H7 (cell line): Measurements from ENCODE around the gene APOLD1. TPM values are rescaled to one million over a fixed set of nuclear protein-coding genes. Genes with fewer than 3 reads are reported as not detected.
"Not testable (repeated sequence)": the region's sequence is repeated elsewhere in the genome, so short reads cannot be mapped to it uniquely, and the experiment has no call there.

Experiments
- DNase-seq: peaks from one replicate; pipeline ENCODE4 v3.0.0; 2012
- H3K27me3 ChIP-seq: 2 replicates; pipeline ENCODE4 v1.6.0; 2011; ENCODE audit warnings: mild to moderate bottlenecking, low read length; ENCODE audit not compliant: control insufficient read depth, insufficient read depth
- H3K36me3 ChIP-seq: replicated peaks from 2 replicates; pipeline ENCODE4 v1.5.1; 2011; ENCODE audit warnings: low read length; ENCODE audit not compliant: control insufficient read depth, insufficient read depth
- H3K4me3 ChIP-seq: 2 replicates; pipeline ENCODE4 v1.5.1; 2011; ENCODE audit warnings: low read depth, mild to moderate bottlenecking, control low read depth, low read length, moderate library complexity; ENCODE audit not compliant: insufficient read depth
- total RNA-seq: library from RNA; depleted of rRNA; stranded (reverse); fragments of >200 nt; shearing (Covaris generic); gene quantifications from 2 replicates; pipeline ENCODE4 v1.2.3, GENCODE V29; 2014; rRNA removed

APOLD1 gene
- total RNA-seq, 1 experiment from 2014 or later: 0.62 TPM

DNA sequence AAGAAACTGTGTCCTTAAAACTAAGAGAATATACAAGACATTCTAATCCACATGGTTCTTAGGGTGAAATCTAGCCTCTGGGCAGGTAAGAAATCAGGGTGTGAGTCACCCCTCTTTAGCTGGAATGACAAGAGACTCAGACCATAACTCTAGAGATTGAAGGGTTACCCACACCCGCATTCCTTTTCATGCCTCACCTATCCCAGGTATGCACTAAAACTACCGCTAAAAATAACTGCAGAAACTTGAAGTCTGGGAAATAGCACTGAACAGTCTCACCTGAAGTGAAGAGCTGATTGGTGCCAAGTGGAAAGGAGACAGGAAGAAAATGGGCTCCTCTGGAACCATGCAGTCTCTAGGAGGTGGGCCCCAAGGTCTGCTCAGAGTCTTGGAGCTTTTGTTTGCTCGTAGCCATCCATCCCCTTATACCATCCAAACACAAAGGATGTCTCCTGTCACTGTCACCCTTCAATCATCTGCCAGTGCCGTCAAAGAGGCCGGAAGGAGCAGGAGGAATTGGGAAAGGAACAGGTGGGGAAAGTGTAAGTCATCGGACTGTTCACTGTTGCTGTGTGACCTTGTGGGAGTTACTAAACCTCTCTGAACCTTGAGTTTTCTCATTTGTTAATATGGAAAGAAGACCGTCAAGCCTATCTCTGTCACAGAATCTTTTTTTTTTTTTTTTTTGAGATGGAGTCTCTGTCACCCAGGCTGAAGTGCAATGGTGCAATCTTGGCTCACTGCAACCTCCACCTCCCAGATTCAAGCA lies 50.1 kb downstream of the APOLD1 start:
- Histone ChIP-seq H3K4me3 (no peak overlapping the region), H3K36me3 (peaks cover 7% of the 10 kb centered on the region), H3K27me3 (no peaks in the 10 kb centered on the region)
- DNase-seq: no peak

- no peak for DNase-seq
- Histone ChIP-seq H3K4me3 (no peak overlapping the region), H3K36me3 (peaks cover 7% of the 10 kb centered on the region), H3K27me3 (no peaks in the 10 kb centered on the region)
Measured at GRCh38 chr12:12836571-12836970, 51.1 kb downstream of the APOLD1 start.

DNA sequence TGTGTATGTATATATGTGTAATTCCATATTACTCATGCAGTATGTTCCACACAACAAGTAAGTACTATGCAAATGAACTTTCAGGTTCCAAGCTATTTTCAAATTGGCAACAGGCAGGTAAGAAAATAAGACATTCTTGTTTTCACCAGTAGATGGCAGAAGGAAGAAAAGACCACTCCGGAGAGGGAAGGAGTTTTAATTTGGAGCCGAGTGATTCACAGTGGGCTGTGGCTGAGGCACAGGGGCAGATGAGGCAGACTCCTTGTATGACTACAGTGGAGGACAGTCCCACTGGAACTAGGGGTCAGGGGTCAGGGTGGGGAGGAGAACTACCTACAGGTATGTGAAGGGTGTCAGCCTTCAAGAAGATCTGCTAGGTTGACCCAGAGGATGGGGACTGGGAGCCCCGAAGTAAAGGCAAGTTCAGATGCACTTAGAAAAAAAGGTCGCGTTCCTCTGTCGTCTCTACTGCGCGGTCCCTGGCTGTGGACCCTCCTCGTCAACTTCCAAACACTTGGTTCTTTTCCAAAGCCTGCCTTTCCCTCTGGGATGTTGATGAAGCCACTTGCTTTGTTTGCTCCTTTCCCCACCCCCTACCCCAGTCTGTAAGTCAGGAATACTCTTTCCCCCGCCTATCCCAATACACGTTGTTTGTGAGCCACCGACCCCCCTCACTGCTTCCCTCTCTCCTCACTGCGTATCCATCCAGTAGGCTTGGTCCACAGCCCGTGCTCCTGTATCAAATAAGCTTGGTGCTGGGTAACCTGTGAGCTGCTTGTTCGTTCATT lies 51.8 kb downstream of the APOLD1 start:
- Histone ChIP-seq H3K4me3 (no peak overlapping the region), H3K36me3 (peaks cover 7% of the 10 kb centered on the region), H3K27me3 (no peaks in the 10 kb centered on the region)
- DNase-seq: peak; percentile 78

GRCh38 chr12:12837813-12838153 lies 52.3 kb downstream of the APOLD1 start:
- H3K36me3 ChIP-seq: peaks cover 4% of the 10 kb centered on the region
- no peak for DNase-seq
- H3K27me3 ChIP-seq: no peaks in the 10 kb centered on the region
- no peak overlapping the region for H3K4me3 ChIP-seq

GRCh38 chr12:12839003-12839395 lies 53.5 kb downstream of the APOLD1 start:
- peaks cover 2% of the 10 kb centered on the region for H3K36me3 ChIP-seq
- no peak overlapping the region for H3K4me3 ChIP-seq

GRCh38 chr12:12839439-12839838 lies 54.0 kb downstream of the APOLD1 start:
- DNase-seq, H3K36me3 ChIP-seq, H3K27me3 ChIP-seq, H3K4me3 ChIP-seq: not testable (repeated sequence)

More at GRCh38 chr12:12839003-12839395, 53.5 kb downstream of the APOLD1 start:
- no peak for DNase-seq
- no peaks in the 10 kb centered on the region for H3K27me3 ChIP-seq

- H3K36me3 ChIP-seq: peaks cover 2% of the 10 kb centered on the region
- H3K27me3 ChIP-seq: no peaks in the 10 kb centered on the region
- no peak overlapping the region for H3K4me3 ChIP-seq
- DNase-seq: no peak
Measured at GRCh38 chr12:12839873-12840579, 54.6 kb downstream of the APOLD1 start.

GRCh38 chr12:12840580-12840899 lies 55.1 kb downstream of the APOLD1 start:
- H3K27me3 ChIP-seq: no peaks in the 10 kb centered on the region
- H3K36me3 ChIP-seq: peaks cover under 1% of the 10 kb centered on the region
- no peak overlapping the region for H3K4me3 ChIP-seq
- no peak for DNase-seq

Other genes starting within 250 kb of the APOLD1 start
- gene DUSP16, start 222.8 kb upstream of the APOLD1 start, total RNA-seq: 13.6 and 17.2 TPM in 2 replicates
- 28.1 and 33.7 TPM in 2 replicates for gene CREBL2, start 173.8 kb upstream of the APOLD1 start, total RNA-seq
- 4.1 and 5.0 TPM in 2 replicates for gene GPR19, start 89.5 kb upstream of the APOLD1 start, total RNA-seq
- 11.7 and 16.8 TPM in 2 replicates for gene CDKN1B, start 68.3 kb upstream of the APOLD1 start, total RNA-seq
- 69.7 and 74.7 TPM in 2 replicates for gene DDX47, start 27.7 kb downstream of the APOLD1 start, total RNA-seq
- gene GPRC5A, start 105.9 kb downstream of the APOLD1 start, total RNA-seq: 0.07 TPM in 1 of 2 replicates, not detected in the other
- gene GPRC5D, start 166.5 kb downstream of the APOLD1 start, total RNA-seq: 0.31 TPM in 1 of 2 replicates, not detected in the other
- gene HEBP1, start 214.6 kb downstream of the APOLD1 start, total RNA-seq: 5.0 and 5.6 TPM in 2 replicates